Measurements from ENCODE around the gene FMN1. TPM values are rescaled to one million over a fixed set of nuclear protein-coding genes. Genes with fewer than 3 reads are reported as not detected.

Gene FMN1
- total RNA-seq, 2 donors from 2014 or later: 13.7 to 17.1 TPM

DNA sequence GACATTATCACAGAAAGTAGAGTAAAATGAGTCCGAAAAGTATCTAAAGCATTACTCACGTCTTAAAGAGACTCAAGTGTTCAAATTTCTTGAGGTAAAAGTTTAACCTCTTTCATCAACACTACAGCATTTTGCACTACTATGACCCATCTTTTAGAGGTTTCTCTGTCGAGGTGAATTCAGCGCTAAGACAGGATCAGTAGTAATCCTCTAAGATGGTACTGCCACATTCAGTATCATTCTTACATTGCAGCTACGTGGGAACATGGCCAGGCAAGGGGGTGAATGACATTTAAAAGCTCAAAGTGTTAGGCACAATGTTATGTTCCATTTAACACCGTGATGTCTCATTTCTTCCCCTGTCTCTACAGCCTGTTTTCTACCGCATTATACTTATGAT, 210.8 kb downstream of the FMN1 start:
- Histone ChIP-seq H3K9me3 (no peaks in the 10 kb centered on the region), H3K4me1 (no peaks in the 10 kb centered on the region), H3K27me3 (no peaks in the 10 kb centered on the region), H3K27ac (no peak overlapping the region), H3K4me3 (no peak overlapping the region), H3K36me3 (replicated peaks in 1 of 2; ENCODE audit: insufficient read depth in 1 of 2, low read depth in 2 of 2) (no peaks in the 10 kb centered on the region)
- intact Hi-C loops (cut with DNase I): no loop called here
- TF ChIP-seq, protein P1, sequence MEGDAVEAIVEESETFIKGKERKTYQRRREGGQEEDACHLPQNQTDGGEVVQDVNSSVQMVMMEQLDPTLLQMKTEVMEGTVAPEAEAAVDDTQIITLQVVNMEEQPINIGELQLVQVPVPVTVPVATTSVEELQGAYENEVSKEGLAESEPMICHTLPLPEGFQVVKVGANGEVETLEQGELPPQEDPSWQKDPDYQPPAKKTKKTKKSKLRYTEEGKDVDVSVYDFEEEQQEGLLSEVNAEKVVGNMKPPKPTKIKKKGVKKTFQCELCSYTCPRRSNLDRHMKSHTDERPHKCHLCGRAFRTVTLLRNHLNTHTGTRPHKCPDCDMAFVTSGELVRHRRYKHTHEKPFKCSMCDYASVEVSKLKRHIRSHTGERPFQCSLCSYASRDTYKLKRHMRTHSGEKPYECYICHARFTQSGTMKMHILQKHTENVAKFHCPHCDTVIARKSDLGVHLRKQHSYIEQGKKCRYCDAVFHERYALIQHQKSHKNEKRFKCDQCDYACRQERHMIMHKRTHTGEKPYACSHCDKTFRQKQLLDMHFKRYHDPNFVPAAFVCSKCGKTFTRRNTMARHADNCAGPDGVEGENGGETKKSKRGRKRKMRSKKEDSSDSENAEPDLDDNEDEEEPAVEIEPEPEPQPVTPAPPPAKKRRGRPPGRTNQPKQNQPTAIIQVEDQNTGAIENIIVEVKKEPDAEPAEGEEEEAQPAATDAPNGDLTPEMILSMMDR (IDR thresholded peaks at IDR 0.05): no peak
- TF ChIP-seq POLR2A (IDR thresholded peaks at IDR 0.05): no peak
- 76 to 77% methylated on average over 7 of the region's 7 CpGs for WGBS, 2 donors
- DNase-seq: no peak
- ATAC-seq: no peak

GRCh38 chr15:32982001-32982400, 212.5 kb downstream of the FMN1 start:
- TF ChIP-seq POLR2A (IDR thresholded peaks at IDR 0.05): no peak
- TF ChIP-seq, protein P1 (IDR thresholded peaks at IDR 0.05): no peak
- no peak for ATAC-seq
- no peak overlapping the region for H3K27ac ChIP-seq
- intact Hi-C loops (cut with DNase I): no loop called here
- WGBS, 2 donors: 81 to 88% methylated on average over 4 of the region's 4 CpGs
- no peaks in the 10 kb centered on the region for H3K9me3 ChIP-seq
- H3K27me3 ChIP-seq: no peaks in the 10 kb centered on the region
- DNase-seq: no peak
- no peaks in the 10 kb centered on the region for H3K36me3 ChIP-seq (replicated peaks in 1 of 2; ENCODE audit: insufficient read depth in 1 of 2, low read depth in 2 of 2)
- H3K4me1 ChIP-seq: no peaks in the 10 kb centered on the region
- H3K4me3 ChIP-seq: no peak overlapping the region

GRCh38 chr15:32981536-32981935, 213.0 kb downstream of the FMN1 start:
- intact Hi-C loops (cut with DNase I): no loop called here
- Histone ChIP-seq H3K9me3 (no peaks in the 10 kb centered on the region), H3K27ac (no peak overlapping the region), H3K4me3 (no peak overlapping the region), H3K4me1 (no peaks in the 10 kb centered on the region), H3K36me3 (replicated peaks in 1 of 2; ENCODE audit: insufficient read depth in 1 of 2, low read depth in 2 of 2) (no peaks in the 10 kb centered on the region), H3K27me3 (no peaks in the 10 kb centered on the region)
- 72 to 97% methylated on average over 1 of the region's 1 CpG for WGBS, 2 donors
- DNase-seq (no peak), ATAC-seq (no peak)
- TF ChIP-seq, protein P1 (IDR thresholded peaks at IDR 0.05): no peak
- TF ChIP-seq POLR2A (IDR thresholded peaks at IDR 0.05): no peak

DNA sequence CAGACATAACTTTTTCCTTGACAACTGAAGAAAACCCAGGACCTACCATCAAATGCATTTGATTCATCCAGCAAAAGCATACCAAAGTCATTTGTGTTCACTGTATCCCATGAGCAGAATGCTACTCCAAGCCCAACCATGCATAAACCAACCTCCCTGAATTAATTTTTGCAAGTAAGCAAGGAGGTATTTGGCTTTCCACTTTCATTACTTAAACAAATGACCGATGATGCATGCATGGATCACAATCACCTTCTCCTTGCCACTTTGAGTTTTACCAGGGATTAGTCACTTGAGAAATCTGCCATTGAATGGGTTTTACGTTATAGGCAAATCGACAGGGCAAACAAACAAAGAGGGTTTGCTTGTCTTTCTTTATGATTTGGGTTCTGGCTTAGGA, 214.8 kb downstream of the FMN1 start:
- WGBS, 2 donors: 64 to 70% methylated on average over 3 of the region's 3 CpGs
- Histone ChIP-seq H3K27me3 (no peaks in the 10 kb centered on the region), H3K4me3 (no peak overlapping the region), H3K9me3 (no peaks in the 10 kb centered on the region), H3K27ac (no peak overlapping the region), H3K36me3 (replicated peaks in 1 of 2; ENCODE audit: insufficient read depth in 1 of 2, low read depth in 2 of 2) (no peaks in the 10 kb centered on the region), H3K4me1 (no peaks in the 10 kb centered on the region)
- DNase-seq (no peak), ATAC-seq (no peak)
- TF ChIP-seq POLR2A (IDR thresholded peaks at IDR 0.05): no peak
- TF ChIP-seq, protein P1 (IDR thresholded peaks at IDR 0.05): no peak
- intact Hi-C loops (cut with DNase I): no loop called here

- Histone ChIP-seq H3K4me1 (no peaks in the 10 kb centered on the region), H3K9me3 (no peaks in the 10 kb centered on the region), H3K36me3 (replicated peaks in 1 of 2; ENCODE audit: insufficient read depth in 1 of 2, low read depth in 2 of 2) (no peaks in the 10 kb centered on the region), H3K27me3 (no peaks in the 10 kb centered on the region), H3K27ac (no peak overlapping the region), H3K4me3 (no peak overlapping the region)
- TF ChIP-seq, protein P1 (IDR thresholded peaks at IDR 0.05): no peak
- TF ChIP-seq POLR2A (IDR thresholded peaks at IDR 0.05): no peak
- 75 to 90% methylated on average over 1 of the region's 1 CpG for WGBS, 2 donors
- intact Hi-C loops (cut with DNase I): no loop called here
- no peak for DNase-seq
- ATAC-seq: no peak
Observed at GRCh38 chr15:32977506-32977905, 217.0 kb downstream of the FMN1 start.

Data from body of pancreas (tissue), 4 donors.